ENCODE results near the gene CDH22.

The CDH22 gene

GRCh38 chr20:46202766-46203509 lies 105.4 kb downstream of the CDH22 start:
- DNase-seq (ENCODE audit: low read depth) = no peak
- no peak for TF ChIP-seq CTCF (IDR thresholded peaks at IDR 0.05; ENCODE audit: low read depth, low read length, missing control alignments)
- no peak overlapping the region for H3K4me3 ChIP-seq (ENCODE audit: low read depth, low read length)

- no peak for TF ChIP-seq CTCF (IDR thresholded peaks at IDR 0.05; ENCODE audit: low read depth, low read length, missing control alignments)
- DNase-seq (ENCODE audit: low read depth) = no peak
- no peak overlapping the region for H3K4me3 ChIP-seq (ENCODE audit: low read depth, low read length)
These were observed 107.4 kb downstream of the CDH22 start for GRCh38 chr20:46200582-46201570.

DNA sequence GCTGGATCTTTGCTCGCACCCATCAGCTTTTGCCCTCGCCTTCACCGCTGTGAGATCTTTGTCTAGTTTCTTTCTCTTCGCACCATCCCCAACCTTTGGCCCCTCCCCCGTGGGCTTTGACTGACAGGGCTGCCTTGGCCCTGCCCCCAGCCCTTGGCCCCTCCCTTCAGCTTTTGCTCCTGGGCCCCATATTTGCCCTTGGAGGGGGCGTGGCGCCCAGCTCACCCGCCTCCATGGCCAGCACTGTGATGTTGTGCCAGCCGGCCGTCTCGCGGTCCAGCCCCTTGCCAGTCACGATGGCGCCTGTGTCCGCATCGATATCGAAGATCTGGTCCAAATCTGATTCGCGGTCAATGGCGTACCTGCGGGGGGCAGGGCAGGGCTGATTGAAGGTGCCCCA lies 109.1 kb downstream of the CDH22 start:
- no peak for DNase-seq (ENCODE audit: low read depth)
- TF ChIP-seq CTCF (IDR thresholded peaks at IDR 0.05; ENCODE audit: low read depth, low read length, missing control alignments) = no peak
- no peak overlapping the region for H3K4me3 ChIP-seq (ENCODE audit: low read depth, low read length)

GRCh38 chr20:46196990-46197389 lies 111.3 kb downstream of the CDH22 start:
- no peak for DNase-seq (ENCODE audit: low read depth)
- no peak overlapping the region for H3K4me3 ChIP-seq (ENCODE audit: low read depth, low read length)
- TF ChIP-seq CTCF (IDR thresholded peaks at IDR 0.05; ENCODE audit: low read depth, low read length, missing control alignments) = no peak

DNA sequence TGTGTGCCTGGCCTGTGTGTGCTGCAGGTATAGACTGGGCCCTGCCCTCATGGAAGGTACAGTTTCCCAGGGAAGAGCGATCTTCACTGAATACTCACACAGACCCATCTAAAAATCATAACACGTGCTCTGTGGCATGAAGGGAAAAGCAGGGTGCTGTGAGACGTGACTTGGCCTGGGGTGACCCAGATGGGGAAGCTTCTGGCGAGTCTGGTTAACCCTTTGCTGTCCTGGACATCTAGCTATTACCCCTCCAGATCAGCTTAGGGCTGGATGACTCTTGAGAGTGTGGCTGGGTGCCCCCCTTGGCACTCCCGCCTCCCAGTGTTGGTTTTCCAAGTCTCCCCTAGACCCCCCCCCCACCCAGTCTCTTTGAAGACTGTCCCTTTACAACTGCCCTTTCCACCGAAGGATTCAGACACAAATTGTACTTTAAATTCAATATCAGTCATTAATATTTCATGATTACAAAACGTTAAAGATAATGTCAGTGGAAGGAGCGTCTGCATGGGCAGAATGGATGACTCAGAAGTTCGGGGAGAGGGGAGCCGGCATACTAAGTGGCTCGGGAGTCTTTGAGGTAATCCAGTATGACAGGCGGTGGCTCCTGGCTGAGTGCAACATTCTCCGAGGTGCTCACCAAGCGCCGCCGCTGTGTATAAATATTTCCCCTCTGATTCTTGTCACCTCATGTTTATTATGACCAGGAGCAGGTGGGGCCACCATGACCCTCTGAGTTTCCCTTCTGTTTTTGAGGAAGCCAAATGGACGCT lies 112.8 kb downstream of the CDH22 start:
- H3K4me3 ChIP-seq (ENCODE audit: low read depth, low read length) = no peak overlapping the region
- no peak for TF ChIP-seq CTCF (IDR thresholded peaks at IDR 0.05; ENCODE audit: low read depth, low read length, missing control alignments)
- no peak for DNase-seq (ENCODE audit: low read depth)

DNA sequence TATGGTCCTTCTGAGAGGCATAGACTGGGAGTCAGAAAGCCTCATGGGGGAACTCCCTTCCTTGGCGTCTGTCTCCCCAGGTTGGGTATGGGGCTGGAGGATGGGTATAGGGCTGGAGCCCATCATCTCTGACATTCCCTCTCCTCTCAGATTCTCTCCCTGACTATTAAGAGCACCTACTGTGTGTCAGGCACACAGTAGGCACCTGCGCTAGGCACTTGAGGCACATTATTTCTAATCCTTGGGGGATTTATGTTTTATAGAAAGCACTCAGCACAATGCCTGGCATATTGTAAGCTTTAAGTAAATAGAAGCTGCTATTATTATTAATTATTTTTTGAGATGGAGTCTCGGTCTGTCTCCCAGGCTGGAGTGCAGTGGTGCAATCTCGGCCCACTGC lies 113.9 kb downstream of the CDH22 start:
- TF ChIP-seq CTCF (IDR thresholded peaks at IDR 0.05; ENCODE audit: low read depth, low read length, missing control alignments) = no peak
- no peak for DNase-seq (ENCODE audit: low read depth)
- H3K4me3 ChIP-seq (ENCODE audit: low read depth, low read length) = no peak overlapping the region
